MM.1S (cell line): ENCODE measurements around the gene RAB37.

Experiments
- DNase-seq: peaks from one replicate; pipeline ENCODE4 v3.0.0-alpha.2; 2015
- H2AFZ ChIP-seq: fragments of 300-600 bp; sonication (generic); 2 replicates; pipeline ENCODE4 v1.6.0; 2016; ENCODE audit warnings: antibody characterized with exemption, low read length
- H3F3A ChIP-seq: fragments of 300-600 bp; sonication (generic); 2 replicates; pipeline ENCODE4 v1.6.1; 2016; ENCODE audit warnings: mild to moderate bottlenecking, antibody characterized with exemption, low read length, moderate library complexity, mixed read lengths; ENCODE audit not compliant: insufficient read depth
- H3K27ac ChIP-seq: fragments of 300-600 bp; sonication (generic); 2 replicates; pipeline ENCODE4 v1.5.1; 2016; ENCODE audit warnings: mild to moderate bottlenecking, low read length
- H3K27me3 ChIP-seq: fragments of 300-600 bp; sonication (generic); replicated peaks from 2 replicates; pipeline ENCODE4 v1.6.0; 2016; ENCODE audit warnings: low read length; ENCODE audit not compliant: insufficient read depth
- H3K36me3 ChIP-seq: fragments of 300-600 bp; sonication (generic); replicated peaks from 2 replicates; pipeline ENCODE4 v1.6.1; 2016; ENCODE audit warnings: mild to moderate bottlenecking, low read length, mixed read lengths; ENCODE audit not compliant: insufficient read depth
- H3K4me1 ChIP-seq: fragments of 300-600 bp; sonication (generic); 2 replicates; pipeline ENCODE4 v1.6.1; 2016; ENCODE audit warnings: low read length, mixed read lengths
- H3K4me2 ChIP-seq: fragments of 300-600 bp; sonication (generic); 2 replicates; pipeline ENCODE4 v1.6.0; 2016; ENCODE audit warnings: low read depth, low read length
- H3K4me3 ChIP-seq: fragments of 300-600 bp; sonication (generic); 2 replicates; pipeline ENCODE4 v1.5.1; 2016; ENCODE audit warnings: low read length, mixed read lengths
- H3K79me2 ChIP-seq: fragments of 300-600 bp; sonication (generic); 2 replicates; pipeline ENCODE4 v1.6.1; 2016; ENCODE audit warnings: mixed run types, low read length, mixed read lengths
- H3K9ac ChIP-seq: fragments of 300-600 bp; sonication (generic); 2 replicates; pipeline ENCODE4 v1.6.1; 2016; ENCODE audit warnings: low read length, mixed read lengths
- H3K9me2 ChIP-seq: fragments of 300-600 bp; sonication (generic); replicated peaks from 2 replicates; pipeline ENCODE4 v1.6.1; 2016; ENCODE audit warnings: mild to moderate bottlenecking, low read length, mixed read lengths; ENCODE audit not compliant: insufficient read depth
- H3K9me3 ChIP-seq: fragments of 300-600 bp; sonication (generic); replicated peaks from 2 replicates; pipeline ENCODE4 v1.6.1; 2016; ENCODE audit warnings: mild to moderate bottlenecking, low read length, mixed read lengths; ENCODE audit not compliant: insufficient read depth
- H4K20me1 ChIP-seq: fragments of 300-600 bp; sonication (generic); 2 replicates; pipeline ENCODE4 v1.6.1; 2016; ENCODE audit warnings: mild to moderate bottlenecking, low read length, moderate library complexity, mixed read lengths; ENCODE audit not compliant: insufficient read depth
- CTCF ChIP-seq: fragments of 300-600 bp; sonication (generic); IDR thresholded peaks from 2 replicates; pipeline ENCODE4 v1.5.1; 2016; ENCODE audit warnings: antibody characterized with exemption, low read length, mixed read lengths
- EZH2 ChIP-seq: fragments of 300-600 bp; sonication (generic); optimal IDR thresholded peaks from 2 replicates; pipeline ENCODE3; 2017; ENCODE audit warnings: low read depth, mild to moderate bottlenecking, antibody characterized with exemption, low read length, mixed read lengths
- EZH2phosphoT487 ChIP-seq: fragments of 300-600 bp; sonication (generic); IDR thresholded peaks from 2 replicates; pipeline ENCODE4 v1.6.1; 2018; ENCODE audit warnings: antibody characterized with exemption, low read length

The RAB37 gene

GRCh38 chr17:74733365-74734122 lies 3.5 kb upstream of the RAB37 start:
- no peaks in the 10 kb centered on the region for H3K9me3 ChIP-seq
- TF ChIP-seq CTCF (no peak), EZH2phosphoT487 (no peak), EZH2 (no peak)
- H3K4me1 ChIP-seq, result peaks cover 13% of the 10 kb centered on the region
- no peak for DNase-seq
- no peaks in the 10 kb centered on the region for H3K9me2 ChIP-seq
- H3K9ac ChIP-seq, result no peak overlapping the region
- H4K20me1 ChIP-seq, result no peaks in the 10 kb centered on the region
- H3K27me3 ChIP-seq, result no peaks in the 10 kb centered on the region; the same call in 1 of the 2 replicates
- no peaks in the 10 kb centered on the region for H3K36me3 ChIP-seq
- no peak overlapping the region for H2AFZ ChIP-seq
- H3K4me2 ChIP-seq, result no peak overlapping the region
- no peak overlapping the region for H3K27ac ChIP-seq
- no peak overlapping the region for H3K4me3 ChIP-seq
- peaks cover 1% of the 10 kb centered on the region; the same call in 1 of the 2 replicates for H3F3A ChIP-seq
- no peaks in the 10 kb centered on the region for H3K79me2 ChIP-seq

GRCh38 chr17:74734256-74734655 lies 2.8 kb upstream of the RAB37 start:
- Histone ChIP-seq H2AFZ (no peak overlapping the region), H3K4me2 (no peak overlapping the region), H3K9me3 (no peaks in the 10 kb centered on the region), H3K4me3 (no peak overlapping the region), H3K27me3 (no peaks in the 10 kb centered on the region; the same call in 1 of the 2 replicates), H3K27ac (no peak overlapping the region), H3K36me3 (no peaks in the 10 kb centered on the region), H3K9ac (no peak overlapping the region), H4K20me1 (no peaks in the 10 kb centered on the region), H3K79me2 (no peaks in the 10 kb centered on the region), H3K4me1 (peaks cover 20% of the 10 kb centered on the region), H3F3A (peaks cover 6% of the 10 kb centered on the region), H3K9me2 (no peaks in the 10 kb centered on the region)
- TF ChIP-seq EZH2phosphoT487, result no peak
- no peak for TF ChIP-seq EZH2
- TF ChIP-seq CTCF, result no peak
- no peak for DNase-seq

GRCh38 chr17:74737299-74738050 lies 419 bp downstream of the RAB37 start:
- Histone ChIP-seq H3K27ac (peak overlapping the region; percentile 40; the same call in 1 of the 2 replicates), H3K4me2 (peak overlapping the region; percentile 87), H3K4me3 (peak overlapping the region; percentile 55), H3K9me2 (no peaks in the 10 kb centered on the region), H3K9me3 (no peaks in the 10 kb centered on the region), H3K4me1 (peaks cover 38% of the 10 kb centered on the region), H3K27me3 (no peaks in the 10 kb centered on the region; the same call in 1 of the 2 replicates), H3F3A (peaks cover 22% of the 10 kb centered on the region), H2AFZ (peak overlapping the region; percentile 79), H3K79me2 (peaks cover 6% of the 10 kb centered on the region; the same call in 1 of the 2 replicates), H3K36me3 (no peaks in the 10 kb centered on the region), H4K20me1 (no peaks in the 10 kb centered on the region), H3K9ac (peak overlapping the region; percentile 43; the same call in 1 of the 2 replicates)
- peak; percentile 49 for DNase-seq
- TF ChIP-seq EZH2phosphoT487 (no peak), CTCF (peak; percentile 68), EZH2 (no peak)
